GM12892 (cell line): ENCODE measurements around the gene HAO2.

Experiments
- POLR2A ChIP-seq: IDR thresholded peaks from 2 replicates; pipeline ENCODE4 v1.6.1; 2011; ENCODE audit warnings: low read depth, low read length, control low read depth
- POLR2AphosphoS5 ChIP-seq: IDR thresholded peaks from 2 replicates; pipeline ENCODE4 v1.6.1; 2011; ENCODE audit warnings: low read depth, low read length, control low read depth

- TF ChIP-seq POLR2A, result no peak
- TF ChIP-seq POLR2AphosphoS5, result no peak
These were observed at the start of gene HAO2 for GRCh38 chr1:119368554-119368953.
